Suprapubic skin (tissue), 4 donors: ENCODE measurements around the gene CENPH.

Source experiments
- POLR2A ChIP-seq, 2 donors: fragments of 450-650 bp; IDR thresholded peaks; one replicate each; pipeline ENCODE4 v1.6.1; 2017; ENCODE audit warnings: antibody characterized with exemption in 2 of 2, mild to moderate bottlenecking in 2 of 2, moderate library complexity in 2 of 2
- POLR2AphosphoS5 ChIP-seq, 3 donors: sonication (generic); formaldehyde crosslinking; IDR thresholded peaks; one replicate each; pipeline ENCODE4 v1.6.1; 2017; ENCODE audit warnings: antibody characterized with exemption in 3 of 3
- TF ChIP-seq, protein P1 (sequence below), 2 donors: fragments of 200-600 bp in 1 of 2; fragments of 450-650 bp in 1 of 2; sonication (generic) in 1 of 2; IDR thresholded peaks; one replicate each; pipeline ENCODE4 v1.5.1; 2016 to 2019; ENCODE audit warnings: antibody characterized with exemption in 2 of 2, mild to moderate bottlenecking in 1 of 2, moderate library complexity in 1 of 2

GRCh38 chr5:69257577-69257976 is 68.2 kb downstream of the CENPH start:
- TF ChIP-seq POLR2A (IDR thresholded peaks at IDR 0.05) (no peak), POLR2AphosphoS5 (IDR thresholded peaks at IDR 0.05) (no peak)
- TF ChIP-seq, protein P1, sequence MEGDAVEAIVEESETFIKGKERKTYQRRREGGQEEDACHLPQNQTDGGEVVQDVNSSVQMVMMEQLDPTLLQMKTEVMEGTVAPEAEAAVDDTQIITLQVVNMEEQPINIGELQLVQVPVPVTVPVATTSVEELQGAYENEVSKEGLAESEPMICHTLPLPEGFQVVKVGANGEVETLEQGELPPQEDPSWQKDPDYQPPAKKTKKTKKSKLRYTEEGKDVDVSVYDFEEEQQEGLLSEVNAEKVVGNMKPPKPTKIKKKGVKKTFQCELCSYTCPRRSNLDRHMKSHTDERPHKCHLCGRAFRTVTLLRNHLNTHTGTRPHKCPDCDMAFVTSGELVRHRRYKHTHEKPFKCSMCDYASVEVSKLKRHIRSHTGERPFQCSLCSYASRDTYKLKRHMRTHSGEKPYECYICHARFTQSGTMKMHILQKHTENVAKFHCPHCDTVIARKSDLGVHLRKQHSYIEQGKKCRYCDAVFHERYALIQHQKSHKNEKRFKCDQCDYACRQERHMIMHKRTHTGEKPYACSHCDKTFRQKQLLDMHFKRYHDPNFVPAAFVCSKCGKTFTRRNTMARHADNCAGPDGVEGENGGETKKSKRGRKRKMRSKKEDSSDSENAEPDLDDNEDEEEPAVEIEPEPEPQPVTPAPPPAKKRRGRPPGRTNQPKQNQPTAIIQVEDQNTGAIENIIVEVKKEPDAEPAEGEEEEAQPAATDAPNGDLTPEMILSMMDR (IDR thresholded peaks at IDR 0.05): no peak
